Upper lobe of left lung (tissue), 6 donors: Measurements from ENCODE around the gene ANKRD31. TPM values are rescaled to one million over a fixed set of nuclear protein-coding genes. Genes with fewer than 3 reads are reported as not detected.

Experiments used
- ATAC-seq, 2 donors: fragments of 200-7000 bp; cut with Tn5 transposase; one replicate each; pipeline ENCODE4 v1.9.1; 2022; ENCODE audit warnings: mild to moderate bottlenecking in 2 of 2, moderate library complexity in 2 of 2; ENCODE audit not compliant: low FRiP score in 2 of 2
- DNase-seq, 2 donors: peaks; one replicate each; pipeline ENCODE4 v3.0.0-alpha.2; 2019 to 2020
- H3K27ac ChIP-seq, 4 donors: fragments of 200-600 bp; sonication (generic); one replicate each; pipeline ENCODE4 v1.5.1; 2016 to 2019
- H3K27me3 ChIP-seq, 4 donors: fragments of 200-600 bp; sonication (generic); one replicate each; pipeline ENCODE4 v1.5.1; 2017 to 2019
- H3K36me3 ChIP-seq, 4 donors: fragments of 200-600 bp; sonication (generic); one replicate each; pipeline ENCODE4 v1.5.1; 2016 to 2019
- H3K4me1 ChIP-seq, 4 donors: fragments of 200-600 bp; sonication (generic); one replicate each; pipeline ENCODE4 v1.5.1; 2018 to 2019
- H3K4me3 ChIP-seq, 4 donors: fragments of 200-600 bp; sonication (generic); one replicate each; pipeline ENCODE4 v1.5.1; 2017 to 2019; ENCODE audit warnings: mild to moderate bottlenecking in 2 of 4, moderate library complexity in 1 of 4
- H3K9me3 ChIP-seq, 4 donors: fragments of 200-600 bp; sonication (generic); one replicate each; pipeline ENCODE4 v1.5.1; 2018 to 2019
- EP300 ChIP-seq, 4 donors: sonication (generic); formaldehyde crosslinking; IDR thresholded peaks; one replicate each; pipeline ENCODE4 v1.5.1; 2017; ENCODE audit warnings: antibody characterized with exemption in 4 of 4, control low read depth in 2 of 4
- POLR2A ChIP-seq, 4 donors: fragments of 450-650 bp; IDR thresholded peaks; one replicate each; pipeline ENCODE4 v1.5.1; 2016 to 2017; ENCODE audit warnings: antibody characterized with exemption in 4 of 4, mild to moderate bottlenecking in 2 of 4
- POLR2AphosphoS5 ChIP-seq, 2 donors: sonication (generic); formaldehyde crosslinking; IDR thresholded peaks; one replicate each; pipeline ENCODE4 v1.5.1; 2017; ENCODE audit warnings: antibody characterized with exemption in 2 of 2
- WGBS, 2 donors: methylation state at CpG; one replicate each; pipeline ENCODE4 v1.1.5; 2017 to 2018; 5-methylcytosine and 5-hydroxymethylcytosine counted together
- total RNA-seq, 6 donors: library from RNA; depleted of rRNA in 4 of 6; stranded (reverse); fragments of >200 nt in 4 of 6; gene quantifications; one replicate each; pipeline versions ENCODE4 v1.1.0 to v1.2.1, GENCODE V29; 2016 to 2021
- TF ChIP-seq, protein P1 (sequence below), 6 experiments: fragments of 450-650 bp in 4 of 6; fragments of 200-600 bp in 2 of 6; sonication (generic) in 2 of 6; IDR thresholded peaks; one replicate each; pipeline ENCODE4 v1.5.1; 2016 to 2019; ENCODE audit warnings: antibody characterized with exemption in 6 of 6
- donor health status: DM: no; HTN: no; CAD: no; lungs with moderate emphysema.
- donor health status: DM: no; HTN: yes; CAD: no; lungs with severe emphysema.

ANKRD31 gene
- total RNA-seq, 6 donors from 2014 or later, result under 0.01 to 0.17 (median 0.11) TPM; not detected in 2

DNA sequence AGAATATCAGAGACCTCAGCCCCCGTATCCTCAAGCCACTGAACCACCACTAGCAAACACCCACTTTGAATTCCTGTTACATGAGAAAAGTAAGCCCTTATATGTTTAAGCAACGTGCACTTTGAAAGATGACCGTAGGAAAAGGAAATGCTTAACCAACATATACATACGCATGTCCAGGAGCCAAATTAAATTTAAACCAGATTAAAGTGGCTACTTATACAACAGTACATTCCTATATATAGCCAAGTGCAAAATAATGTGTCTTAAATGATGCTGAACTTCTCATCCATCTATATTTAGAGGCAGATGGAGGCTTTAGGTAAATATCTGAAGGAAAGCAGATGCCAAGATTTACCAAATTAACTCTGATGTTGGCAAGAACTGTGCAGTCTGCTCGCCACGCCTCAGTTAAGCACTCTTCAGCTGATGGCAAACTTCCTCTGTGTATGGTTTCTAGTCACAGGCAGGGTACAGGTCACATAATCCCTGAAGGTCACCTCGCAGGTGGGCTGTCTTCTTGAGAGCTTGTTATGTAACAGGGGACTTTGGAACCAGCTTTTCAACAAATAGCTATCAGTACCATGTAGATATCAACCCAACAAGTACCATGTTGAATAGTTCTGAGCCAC, 192.9 kb downstream of the ANKRD31 start:
- DNase-seq (peak in 1 of 2 donors; percentile 45), ATAC-seq (no peak)
- Histone ChIP-seq H3K4me1 (peaks cover 0 to 8% (median 0%) of the 10 kb centered on the region in 4 donors), H3K4me3 (no peak overlapping the region), H3K27me3 (no peaks in the 10 kb centered on the region), H3K27ac (no peak overlapping the region), H3K9me3 (no peaks in the 10 kb centered on the region), H3K36me3 (no peaks in the 10 kb centered on the region)
- no peak for TF ChIP-seq POLR2AphosphoS5 (IDR thresholded peaks at IDR 0.05)
- TF ChIP-seq POLR2A (IDR thresholded peaks at IDR 0.05), result no peak
- TF ChIP-seq EP300 (IDR thresholded peaks at IDR 0.05), result no peak
- TF ChIP-seq, protein P1, sequence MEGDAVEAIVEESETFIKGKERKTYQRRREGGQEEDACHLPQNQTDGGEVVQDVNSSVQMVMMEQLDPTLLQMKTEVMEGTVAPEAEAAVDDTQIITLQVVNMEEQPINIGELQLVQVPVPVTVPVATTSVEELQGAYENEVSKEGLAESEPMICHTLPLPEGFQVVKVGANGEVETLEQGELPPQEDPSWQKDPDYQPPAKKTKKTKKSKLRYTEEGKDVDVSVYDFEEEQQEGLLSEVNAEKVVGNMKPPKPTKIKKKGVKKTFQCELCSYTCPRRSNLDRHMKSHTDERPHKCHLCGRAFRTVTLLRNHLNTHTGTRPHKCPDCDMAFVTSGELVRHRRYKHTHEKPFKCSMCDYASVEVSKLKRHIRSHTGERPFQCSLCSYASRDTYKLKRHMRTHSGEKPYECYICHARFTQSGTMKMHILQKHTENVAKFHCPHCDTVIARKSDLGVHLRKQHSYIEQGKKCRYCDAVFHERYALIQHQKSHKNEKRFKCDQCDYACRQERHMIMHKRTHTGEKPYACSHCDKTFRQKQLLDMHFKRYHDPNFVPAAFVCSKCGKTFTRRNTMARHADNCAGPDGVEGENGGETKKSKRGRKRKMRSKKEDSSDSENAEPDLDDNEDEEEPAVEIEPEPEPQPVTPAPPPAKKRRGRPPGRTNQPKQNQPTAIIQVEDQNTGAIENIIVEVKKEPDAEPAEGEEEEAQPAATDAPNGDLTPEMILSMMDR (IDR thresholded peaks at IDR 0.05), result no peak
- 73 to 75% methylated on average over 7 of the region's 7 CpGs for WGBS, 2 donors

DNA sequence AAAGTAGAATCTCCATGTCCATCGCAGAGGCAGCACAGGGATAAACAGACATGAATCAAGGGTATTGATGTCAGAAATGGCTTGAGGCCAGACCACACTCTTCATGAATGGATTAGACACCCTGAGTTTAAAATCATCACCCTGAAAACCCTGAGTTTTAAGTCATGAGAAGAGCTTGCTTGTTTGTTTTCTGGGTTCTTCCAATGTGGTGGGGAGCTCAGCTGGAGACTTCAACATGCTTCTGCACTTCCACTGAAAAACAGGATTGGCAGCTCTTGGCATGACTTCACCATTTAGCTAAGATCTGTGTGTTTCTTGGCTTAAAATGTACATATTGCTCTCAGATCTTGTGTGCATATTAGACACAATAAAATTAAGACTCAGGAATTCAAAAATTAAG, 194.2 kb downstream of the ANKRD31 start:
- no peaks in the 10 kb centered on the region for H3K36me3 ChIP-seq
- WGBS, 2 donors, result 89 to 100% methylated on average over 1 of the region's 1 CpG

DNA sequence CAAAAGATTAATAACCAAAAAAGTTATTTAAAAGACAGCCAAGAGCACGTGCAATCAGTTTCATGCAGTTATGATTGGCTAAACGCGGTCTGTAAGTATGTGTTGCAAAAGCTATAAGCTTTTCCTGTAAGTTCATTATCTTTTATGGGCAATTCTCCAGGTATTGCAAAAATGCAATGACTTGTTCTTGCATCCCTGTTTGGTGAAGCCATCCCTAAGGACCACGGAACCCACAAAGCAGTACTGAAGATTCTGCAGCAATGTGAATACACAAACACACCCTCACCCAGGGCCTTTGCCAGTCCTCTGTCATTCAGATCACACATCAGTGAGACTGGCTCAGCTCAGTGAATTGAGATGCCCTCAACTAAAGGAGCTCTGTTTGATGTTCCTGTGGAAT, 195.7 kb downstream of the ANKRD31 start:
- TF ChIP-seq POLR2A (IDR thresholded peaks at IDR 0.05) (no peak), POLR2AphosphoS5 (IDR thresholded peaks at IDR 0.05) (no peak), EP300 (IDR thresholded peaks at IDR 0.05) (no peak)
- TF ChIP-seq, protein P1 (IDR thresholded peaks at IDR 0.05), result no peak
- Histone ChIP-seq H3K4me3 (no peak overlapping the region), H3K27me3 (no peaks in the 10 kb centered on the region), H3K4me1 (no peaks in the 10 kb centered on the region), H3K9me3 (no peaks in the 10 kb centered on the region), H3K27ac (no peak overlapping the region), H3K36me3 (no peaks in the 10 kb centered on the region)
- 50 to 52% methylated on average over 4 of the region's 4 CpGs for WGBS, 2 donors
- DNase-seq (no peak), ATAC-seq (no peak)

More for the DNA sequence above, 194.2 kb downstream of the ANKRD31 start:
- TF ChIP-seq, protein P1 (IDR thresholded peaks at IDR 0.05), result no peak
- TF ChIP-seq POLR2AphosphoS5 (IDR thresholded peaks at IDR 0.05) (no peak), EP300 (IDR thresholded peaks at IDR 0.05) (no peak), POLR2A (IDR thresholded peaks at IDR 0.05) (no peak)
- Histone ChIP-seq H3K4me1 (peaks cover 0 to 8% (median 0%) of the 10 kb centered on the region in 4 donors), H3K27ac (no peak overlapping the region), H3K4me3 (no peak overlapping the region), H3K27me3 (no peaks in the 10 kb centered on the region), H3K9me3 (no peaks in the 10 kb centered on the region)
- no peak for ATAC-seq
- no peak for DNase-seq

DNA sequence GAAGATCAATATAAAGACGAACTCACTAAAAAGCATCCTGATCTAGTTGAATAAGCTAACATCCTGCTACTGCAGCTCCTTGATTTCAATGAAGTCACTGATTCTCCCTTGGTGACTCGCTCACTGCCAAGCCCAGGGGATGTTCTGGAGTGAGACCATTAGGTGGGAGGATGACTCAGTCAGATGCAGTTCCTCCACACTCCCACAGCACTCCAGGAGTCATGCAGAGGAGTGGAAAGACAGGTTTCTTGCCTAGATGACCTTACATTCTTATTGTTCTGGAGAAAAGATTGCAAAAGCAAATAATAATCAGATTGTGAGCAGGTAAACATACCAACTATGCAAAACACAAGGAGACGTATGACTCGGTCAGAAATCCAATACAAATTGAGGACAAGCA, 199.6 kb downstream of the ANKRD31 start:
- TF ChIP-seq, protein P1 (IDR thresholded peaks at IDR 0.05), result no peak
- TF ChIP-seq POLR2AphosphoS5 (IDR thresholded peaks at IDR 0.05), result peak in 1 of 2 donors; percentile 48
- Histone ChIP-seq H3K4me1 (peaks cover 0 to 11% (median 4%) of the 10 kb centered on the region in 4 donors), H3K36me3 (no peaks in the 10 kb centered on the region), H3K27ac (peak overlapping the region in 1 of 4 donors; percentile 17), H3K9me3 (no peaks in the 10 kb centered on the region), H3K27me3 (no peaks in the 10 kb centered on the region), H3K4me3 (no peak overlapping the region)
- WGBS, 2 donors, result 65 to 83% methylated on average over 4 of the region's 4 CpGs
- ATAC-seq, result peak; percentile 45 to 72
- DNase-seq, result peak in 1 of 2 donors; percentile 58
